Aorta (tissue), 5 donors: ENCODE measurements around the gene SMIM9. TPM values are rescaled to one million over a fixed set of nuclear protein-coding genes. Genes with fewer than 3 reads are reported as not detected.

Source experiments
- ATAC-seq: fragments of 200-7000 bp; cut with Tn5 transposase; one replicate; pipeline ENCODE4 v1.9.1; 2022; ENCODE audit warnings: moderate library complexity; ENCODE audit not compliant: low FRiP score
- DNase-seq, 2 donors: peaks; one replicate each; pipeline ENCODE4 v3.0.0-alpha.2; 2020
- H3K27ac ChIP-seq, 2 donors: one replicate each; pipeline ENCODE4 v1.5.1; 2013; ENCODE audit warnings: low read length in 2 of 2, mild to moderate bottlenecking in 2 of 2, moderate library complexity in 2 of 2, control low read depth in 1 of 2, inconsistent platforms in 1 of 2, low read depth in 1 of 2
- H3K27me3 ChIP-seq, 2 donors: one replicate each; pipeline ENCODE4 v1.6.1; 2013; ENCODE audit warnings: control low read depth in 1 of 2, low read length in 1 of 2, mild to moderate bottlenecking in 1 of 2, moderate library complexity in 1 of 2; ENCODE audit not compliant: insufficient read depth in 2 of 2, control insufficient read depth in 1 of 2
- H3K36me3 ChIP-seq, 2 donors: one replicate each; pipeline ENCODE4 v1.6.1; 2013; ENCODE audit warnings: control low read depth in 1 of 2, low read length in 1 of 2, mild to moderate bottlenecking in 1 of 2; ENCODE audit not compliant: insufficient read depth in 2 of 2, control insufficient read depth in 1 of 2
- H3K4me1 ChIP-seq, 2 donors: one replicate each; pipeline ENCODE4 v1.6.1; 2013; ENCODE audit warnings: low read length in 2 of 2, control low read depth in 1 of 2, mild to moderate bottlenecking in 1 of 2, moderate library complexity in 1 of 2; ENCODE audit not compliant: insufficient read depth in 2 of 2, control insufficient read depth in 1 of 2
- H3K4me3 ChIP-seq, 2 donors: one replicate each; pipeline ENCODE4 v1.5.1; 2013; ENCODE audit warnings: low read length in 2 of 2, control low read depth in 1 of 2, mild to moderate bottlenecking in 1 of 2
- H3K9me3 ChIP-seq: one replicate; pipeline ENCODE4 v1.6.1; 2013; ENCODE audit warnings: mild to moderate bottlenecking, low read length; ENCODE audit not compliant: control insufficient read depth
- WGBS, 2 donors: extraction: QIAGEN DNeasy Blood & Tissue Kit; methylation state at CpG; one replicate each; pipeline ENCODE4 v1.1.7; 2013; 5-methylcytosine and 5-hydroxymethylcytosine counted together
- intact Hi-C, 2 donors: fragments of 100-400 bp; cut with DNase I; formaldehyde crosslinking; loops; one replicate each; pipeline versions ENCODE4 v1.14.2 to v1.15.0; 2022
- polyA plus RNA-seq, 2 donors: library from polyadenylated mRNA; stranded (reverse); fragments of 200-250 nt; gene quantifications; one replicate each; pipeline ENCODE4 v1.2.3, GENCODE V29; 2013
- total RNA-seq, 2 donors: library from RNA; stranded (reverse); fragmentation: NEBNext Ultra II Directional; extraction: Animal tissue kit (Norgen Biotek cat#: 25700); gene quantifications; one replicate each; pipeline ENCODE4 v1.2.1, GENCODE V29; 2021
- donor health status: healthy with polysubstance abuse.
- donor health status: Bipolar disorder and iron deficiency.
- donor health status: DM: no; HTN: no; CAD: no.
- donor health status: DM: no; HTN: no; CAD: no.
- donor health status: DM: yes; HTN: yes; CAD: no.

The SMIM9 gene
- total and polyA plus RNA-seq, 4 donors = 0.39 TPM; not detected in 3

DNA sequence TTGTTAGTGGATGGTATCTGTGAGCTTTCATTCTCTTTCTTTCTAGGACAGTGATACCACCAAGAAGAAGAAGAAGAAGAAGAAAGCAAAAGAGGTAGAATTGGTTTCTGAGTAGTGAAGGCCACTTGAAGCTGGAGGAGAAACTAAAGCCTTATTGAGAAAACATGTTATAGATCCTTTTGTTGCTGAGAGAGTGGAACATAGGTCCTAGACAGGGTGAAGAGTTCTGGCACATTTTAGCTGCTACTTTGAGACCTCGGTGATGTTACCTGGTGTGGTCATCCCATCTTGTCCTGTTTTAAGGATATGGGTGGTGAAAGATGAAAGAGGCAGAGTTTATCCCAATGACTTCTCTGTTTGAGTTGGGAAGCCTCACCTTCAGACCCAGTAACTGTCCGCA lies 57.7 kb downstream of the SMIM9 start:
- intact Hi-C loops = no loop called here
- no peak overlapping the region for H3K27ac ChIP-seq
- no peak for DNase-seq
- peaks cover 0 to 3% of the 10 kb centered on the region in 2 donors for H3K36me3 ChIP-seq
- H3K27me3 ChIP-seq = no peaks in the 10 kb centered on the region
- ATAC-seq = no peak
- H3K9me3 ChIP-seq = no peaks in the 10 kb centered on the region
- no peak overlapping the region for H3K4me3 ChIP-seq
- 89 to 90% methylated on average over 2 of the region's 2 CpGs for WGBS, 2 donors
- no peaks in the 10 kb centered on the region for H3K4me1 ChIP-seq

DNA sequence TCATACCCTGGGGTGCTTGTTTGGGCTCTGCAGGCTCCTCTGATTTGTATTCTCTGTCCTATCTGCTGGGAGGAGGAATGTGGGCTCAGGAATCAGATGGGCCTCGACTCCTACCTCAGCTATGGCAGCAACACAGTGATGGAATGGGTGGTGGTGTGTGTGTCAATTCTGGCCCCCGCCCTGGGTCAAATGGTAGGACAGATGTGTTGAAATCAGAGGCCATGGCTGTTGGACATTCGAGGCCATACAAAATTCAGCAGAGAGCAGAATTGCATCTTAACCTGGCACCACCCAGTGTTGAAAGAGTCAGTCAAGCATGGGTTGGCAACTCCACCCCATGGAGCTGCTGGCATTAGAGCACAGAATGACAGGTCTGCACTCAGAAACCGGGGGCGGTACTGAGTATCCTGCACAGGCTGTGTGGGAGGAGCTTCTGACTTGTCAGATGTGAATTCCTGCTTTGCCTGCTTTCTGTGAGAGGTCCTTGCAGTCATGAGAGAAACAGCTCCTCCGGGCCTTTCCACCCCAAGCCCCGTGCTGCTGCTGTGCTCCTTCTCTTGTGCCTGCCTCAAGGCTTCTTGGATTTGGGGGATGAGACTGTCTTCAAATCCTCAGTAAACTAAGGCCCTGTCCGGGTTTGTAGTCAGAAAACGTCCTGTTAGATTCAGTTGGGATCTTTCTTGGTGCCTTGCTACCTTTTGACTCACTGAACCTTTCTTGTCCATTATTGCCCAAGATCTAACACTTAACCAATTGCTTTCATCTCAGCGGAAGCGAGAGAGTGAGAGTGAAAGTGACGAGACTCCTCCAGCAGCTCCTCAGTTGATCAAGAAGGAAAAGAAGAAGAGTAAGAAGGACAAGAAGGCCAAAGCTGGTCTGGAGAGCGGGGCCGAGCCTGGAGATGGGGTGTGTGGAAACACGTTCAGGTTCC lies 58.8 kb downstream of the SMIM9 start:
- WGBS, 2 donors = 72 to 80% methylated on average over 15 of the region's 15 CpGs
- no peaks in the 10 kb centered on the region for H3K9me3 ChIP-seq
- no peak overlapping the region for H3K4me3 ChIP-seq
- DNase-seq (no peak), ATAC-seq (no peak)
- no peaks in the 10 kb centered on the region for H3K27me3 ChIP-seq
- no peak overlapping the region for H3K27ac ChIP-seq
- H3K4me1 ChIP-seq = no peaks in the 10 kb centered on the region
- peaks cover 0 to 3% of the 10 kb centered on the region in 2 donors for H3K36me3 ChIP-seq
- intact Hi-C loops = no loop called here

DNA sequence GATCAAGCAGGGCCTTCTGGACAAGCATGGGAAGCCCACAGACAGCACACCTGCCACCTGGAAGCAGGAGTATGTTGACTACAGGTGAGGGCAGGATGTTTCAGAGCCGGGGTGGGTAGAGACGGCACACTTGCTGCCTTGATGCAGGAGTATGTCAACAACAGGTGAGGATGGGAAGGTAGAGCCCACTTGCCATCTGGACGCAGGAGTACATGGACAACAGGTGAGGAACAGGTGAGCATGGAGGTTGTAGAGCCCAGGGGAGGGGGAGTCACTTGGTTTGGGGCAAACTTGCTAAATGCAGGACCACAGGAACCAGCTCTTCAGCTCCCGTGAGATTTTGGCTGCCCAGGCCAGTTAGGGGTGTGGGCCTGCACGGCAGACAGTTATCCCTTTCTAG lies 59.8 kb downstream of the SMIM9 start:
- Histone ChIP-seq H3K4me1 (no peaks in the 10 kb centered on the region), H3K27ac (no peak overlapping the region), H3K4me3 (no peak overlapping the region), H3K9me3 (no peaks in the 10 kb centered on the region), H3K27me3 (no peaks in the 10 kb centered on the region), H3K36me3 (peaks cover 0 to 3% of the 10 kb centered on the region in 2 donors)
- intact Hi-C loops = no loop called here
- ATAC-seq = no peak
- WGBS, 2 donors = 77 to 80% methylated on average over 5 of the region's 5 CpGs
- DNase-seq = no peak

Other genes starting within 250 kb of the SMIM9 start
- gene CTAG1A, start 249.5 kb downstream of the SMIM9 start, total RNA-seq = not detected
- not detected for gene CTAG1A, start 249.5 kb downstream of the SMIM9 start, polyA plus RNA-seq
- gene CTAG1B, start 215.4 kb downstream of the SMIM9 start, total RNA-seq = not detected
- gene CTAG1B, start 215.4 kb downstream of the SMIM9 start, polyA plus RNA-seq = not detected
- not detected for gene CTAG2, start 181.1 kb downstream of the SMIM9 start, total RNA-seq
- 10 to 100 TPM in 1 of 2 donors, not detected in 1; 11.0 TPM for gene CTAG2, start 181.1 kb downstream of the SMIM9 start, polyA plus RNA-seq
- 10 to 100 TPM in 1 of 2 donors, 1 to 10 TPM in 1; 5.2 to 12.8 TPM for gene GAB3, start 83.6 kb downstream of the SMIM9 start, total RNA-seq
- gene GAB3, start 83.6 kb downstream of the SMIM9 start, polyA plus RNA-seq = 1 to 10 TPM; 1.6 to 4.1 TPM
- 10 to 100 TPM; 25.2 to 29.8 TPM for gene DKC1, start 71.8 kb downstream of the SMIM9 start, total RNA-seq
- 10 to 100 TPM; 15.1 to 31.9 TPM for gene DKC1, start 71.8 kb downstream of the SMIM9 start, polyA plus RNA-seq
- gene MPP1, start 29.2 kb downstream of the SMIM9 start, total RNA-seq = 10 to 100 TPM; 37.4 to 45.7 TPM
- gene MPP1, start 29.2 kb downstream of the SMIM9 start, polyA plus RNA-seq = 10 to 100 TPM; 23.4 to 38.3 TPM
- 10 to 100 TPM; 16.7 to 24.6 TPM for gene F8A1, start 51.7 kb upstream of the SMIM9 start, total RNA-seq
- 10 to 100 TPM; 14.7 to 15.5 TPM for gene F8A1, start 51.7 kb upstream of the SMIM9 start, polyA plus RNA-seq
- 10 to 100 TPM; 24.2 to 49.9 TPM for gene F8, start 188.1 kb upstream of the SMIM9 start, total RNA-seq
- gene F8, start 188.1 kb upstream of the SMIM9 start, polyA plus RNA-seq = 1 to 10 TPM; 2.7 to 6.1 TPM
- 10 to 100 TPM; 85.3 to 89.1 TPM for gene FUNDC2, start 192.2 kb upstream of the SMIM9 start, total RNA-seq
- gene FUNDC2, start 192.2 kb upstream of the SMIM9 start, polyA plus RNA-seq = 100 to 1,000 TPM; 109 to 168 TPM
- gene CMC4, start 236.5 kb upstream of the SMIM9 start, total RNA-seq = 1 to 10 TPM; 4.8 to 6.6 TPM
- gene CMC4, start 236.5 kb upstream of the SMIM9 start, polyA plus RNA-seq = 10 to 100 TPM; 27.8 to 31.6 TPM
- gene MTCP1, start 236.5 kb upstream of the SMIM9 start, total RNA-seq = 10 to 100 TPM; 19.6 to 20.8 TPM
- gene MTCP1, start 236.5 kb upstream of the SMIM9 start, polyA plus RNA-seq = 10 to 100 TPM; 23.0 to 29.9 TPM
- 10 to 100 TPM; 14.8 to 14.9 TPM for gene BRCC3, start 236.8 kb upstream of the SMIM9 start, total RNA-seq
- gene BRCC3, start 236.8 kb upstream of the SMIM9 start, polyA plus RNA-seq = 10 to 100 TPM; 10.9 to 15.5 TPM